K562 (cell line): Measurements from ENCODE around the gene CRYBG2. TPM values are rescaled to one million over a fixed set of nuclear protein-coding genes. Genes with fewer than 3 reads are reported as not detected.

Experiments used
- ATAC-seq: fragments of 200-7000 bp; cut with Tn5 transposase; 3 replicates; pipeline ENCODE4 v1.9.1; 2020; ENCODE audit warnings: moderate library complexity
- BruUV-seq: library from RNA; stranded (reverse); fragments of 400-500 nt; replicated peaks from 2 replicates; lab custom pipeline; 2021; lab: Mats Ljungman, UMichigan
- CTCF ChIA-PET: fragments of 300-600 bp; formaldehyde crosslinking; extraction: SDS; loops from one replicate; lab custom pipeline; 2021; ENCODE audit warnings: low intra/inter-chr PET ratio; lab: Yijun Ruan, JAX
- POLR2A ChIA-PET: fragments of 300-600, 350-650 bp; sonication (Branson Sonifier 250); formaldehyde crosslinking; extraction: SDS; loops from one replicate; lab custom pipeline; 2021; ENCODE audit warnings: antibody characterized with exemption, inconsistent platforms; lab: Yijun Ruan, JAX
- DNase-seq, 4 experiments: peaks; one replicate each; pipeline versions ENCODE4 v3.0.0 to v3.0.0-alpha.2; 2011 to 2018; ENCODE audit warnings: low spot score in 3 of 4, mixed read lengths in 3 of 4; ENCODE audit errors: extremely low read depth in 1 of 4
- FAIRE-seq: peaks from 2 replicates; lab custom pipeline; 2011; peaks lifted over from hg19 to GRCh38; lab: Jason Lieb, UNC
- H2AFZ ChIP-seq: 2 replicates; pipeline ENCODE4 v1.6.0; 2011; ENCODE audit warnings: low read depth, low read length, control low read depth, inconsistent platforms
- H3K27ac ChIP-seq: fragments of 200-600 bp; 3 replicates; pipeline ENCODE4 v1.8.0; 2011; ENCODE audit warnings: low read depth, mild to moderate bottlenecking, control low read depth, inconsistent platforms, low read length, moderate library complexity, mixed read lengths; ENCODE audit errors: extremely low read depth
- H3K27me3 ChIP-seq, 2 experiments: fragments of 300-600 bp in 1 of 2; 2 replicates in 1 of 2; 3 replicates in 1 of 2; pipeline versions ENCODE4 v1.6.0 to v1.8.0; 2011; ENCODE audit warnings: inconsistent platforms in 2 of 2, low read length in 2 of 2, mild to moderate bottlenecking in 1 of 2, mixed read lengths in 1 of 2, moderate library complexity in 1 of 2; ENCODE audit not compliant: control insufficient read depth in 2 of 2, insufficient read depth in 2 of 2
- H3K36me3 ChIP-seq: fragments of 300-600 bp; 3 replicates; pipeline ENCODE4 v1.8.0; 2011; ENCODE audit warnings: mild to moderate bottlenecking, low read length, inconsistent platforms; ENCODE audit not compliant: control insufficient read depth, insufficient read depth
- H3K4me1 ChIP-seq, 2 experiments: fragments of 200-600 bp in 1 of 2; replicated peaks in 1 of 2; 2 replicates in 1 of 2; 3 replicates in 1 of 2; pipeline versions ENCODE4 v1.5.1 to v1.8.0; 2011; ENCODE audit warnings: inconsistent platforms in 2 of 2, low read length in 2 of 2, mild to moderate bottlenecking in 1 of 2, mixed read lengths in 1 of 2, moderate library complexity in 1 of 2; ENCODE audit not compliant: control insufficient read depth in 2 of 2, insufficient read depth in 2 of 2
- H3K4me2 ChIP-seq: 2 replicates; pipeline ENCODE4 v1.6.1; 2011; ENCODE audit warnings: low read length, control low read depth, inconsistent platforms, mixed read lengths; ENCODE audit not compliant: insufficient read depth
- H3K4me3 ChIP-seq: fragments of 200-600 bp; sonication (generic), shearing (Covaris generic); 2 replicates; pipeline ENCODE4 v1.5.1; 2016; ENCODE audit warnings: control low read depth, inconsistent platforms
- H3K79me2 ChIP-seq: fragments of 200-600 bp; 3 replicates; pipeline ENCODE4 v1.8.0; 2011; ENCODE audit warnings: low read length, inconsistent platforms; ENCODE audit not compliant: control insufficient read depth, insufficient read depth
- H3K9ac ChIP-seq, 2 experiments: 2 replicates each; pipeline versions ENCODE4 v1.6.0 to v1.6.1; 2011; ENCODE audit warnings: low read depth in 2 of 2, low read length in 2 of 2, control low read depth in 1 of 2, inconsistent platforms in 1 of 2, mild to moderate bottlenecking in 1 of 2, mixed read lengths in 1 of 2; ENCODE audit not compliant: insufficient read depth in 1 of 2
- H3K9me1 ChIP-seq: one replicate; pipeline ENCODE4 v1.6.0; 2011; ENCODE audit warnings: inconsistent platforms, mild to moderate bottlenecking, low read length, moderate library complexity; ENCODE audit not compliant: control insufficient read depth, insufficient read depth
- H3K9me3 ChIP-seq: replicated peaks from 2 replicates; pipeline ENCODE4 v1.5.1; 2011; ENCODE audit warnings: low read depth, low read length, inconsistent platforms; ENCODE audit not compliant: control insufficient read depth, insufficient read depth
- H4K20me1 ChIP-seq: replicated peaks from 2 replicates; pipeline ENCODE4 v1.6.1; 2011; ENCODE audit warnings: low read length, inconsistent platforms, mixed read lengths; ENCODE audit not compliant: control insufficient read depth, insufficient read depth
- ATF3 ChIP-seq, 2 experiments: fragments of 450-650 bp in 1 of 2; sonication (generic) in 1 of 2; formaldehyde crosslinking in 1 of 2; IDR thresholded peaks in 1 of 2; conservative IDR thresholded peaks in 1 of 2; 2 replicates each; pipeline versions ENCODE4 v1.6.1 to v1.8.1; 2016 to 2023; ENCODE audit warnings: mild to moderate bottlenecking in 2 of 2, moderate library complexity in 2 of 2, inconsistent platforms in 1 of 2, missing genetic modification reagents in 1 of 2
- CBFA2T2 ChIP-seq: fragments of 450-650 bp; conservative IDR thresholded peaks from 2 replicates; pipeline ENCODE4 v1.6.1; 2017; ENCODE audit warnings: mild to moderate bottlenecking
- CEBPB ChIP-seq: fragments of 450-650 bp; IDR thresholded peaks from 2 replicates; pipeline ENCODE4 v1.6.1; 2016; ENCODE audit warnings: missing genetic modification characterization, missing compliant biosample characterization
- CEBPG ChIP-seq, 3 experiments: fragments of 200-800 bp in 1 of 3; sonication (Bioruptor generic) in 1 of 3; sonication (generic) in 1 of 3; formaldehyde crosslinking in 1 of 3; IDR thresholded peaks in 2 of 3; conservative IDR thresholded peaks in 1 of 3; 2 replicates each; pipeline versions ENCODE4 v1.6.1 to v1.8.0; 2016 to 2022; ENCODE audit warnings: missing compliant biosample characterization in 2 of 3, missing genetic modification characterization in 2 of 3, mild to moderate bottlenecking in 1 of 3, missing genetic modification reagents in 1 of 3
- SREBF1 ChIP-seq: fragments of 150-350 bp; IDR thresholded peaks from 2 replicates; pipeline ENCODE4 v1.6.1; 2014; ENCODE audit warnings: antibody characterized with exemption, low read depth, low read length, borderline replicate concordance
- WGBS: fragments of 100-300 bp; shearing (Covaris generic); methylation state at CpG from one replicate; pipeline ENCODE4 v1.1.6; 2016; ENCODE audit warnings: low coverage, mixed read lengths; ENCODE audit not compliant: insufficient coverage; ENCODE audit errors: missing lambda C conversion rate; 5-methylcytosine and 5-hydroxymethylcytosine counted together
- in situ Hi-C: fragments of 300-500 bp; cut with MboI; formaldehyde crosslinking; loops from 4 replicates; pipeline ENCODE4 v1.15.0; 2018; ENCODE audit warnings: inconsistent platforms, mixed read lengths
- intact Hi-C: fragments of 100-400 bp; cut with micrococcal nuclease; formaldehyde crosslinking; loops from 2 replicates; pipeline ENCODE4 v1.14.2; 2022
- polyA plus RNA-seq, 8 experiments: library from polyadenylated mRNA; depleted of rRNA in 4 of 8; stranded (reverse) in 5 of 8; unstranded in 3 of 8; fragments of >200 nt; fragmentation: Nextera tagmentation in 2 of 8; fragmentation: Illumina TruSeq in 1 of 8; extraction: Ambion mirVana in 2 of 8; extraction: Trizol in 1 of 8; gene quantifications; 2 replicates each; pipeline versions ENCODE4 v1.2.1 to v1.2.3, GENCODE V29; 2011 to 2014; ENCODE audit warnings: inconsistent platforms in 1 of 8, missing spikeins in 1 of 8
- total RNA-seq, 7 experiments: library from RNA; depleted of rRNA in 6 of 7; stranded (reverse); fragments of >200 nt in 6 of 7; fragmentation: Illumina TruSeq in 2 of 7; extraction: Trizol in 2 of 7; gene quantifications; 2 replicates each; pipeline versions ENCODE4 v1.2.1 to v1.2.3, GENCODE V29; 2011 to 2021; ENCODE audit warnings: low replicate concordance in 1 of 7

CRYBG2 gene
- total and polyA plus RNA-seq, 9 of the 15 experiments (the other 6 are each of a cell fraction or from before 2014, with no cell fraction given) = 0.39 to 8.5 (median 3.7) TPM

- Histone ChIP-seq H3K4me1 (peaks cover 5 to 15% of the 10 kb centered on the region in 2 experiments), H3K4me2 (no peak overlapping the region), H3K36me3 (no peaks in the 10 kb centered on the region), H3K9me3 (no peaks in the 10 kb centered on the region), H3K79me2 (no peaks in the 10 kb centered on the region), H3K9ac (0 out of 4 replicates have a peak overlapping the region, but pooled peaks of 1 of the 2 experiments have one; percentile 0), H3K4me3 (no peak overlapping the region), H4K20me1 (no peaks in the 10 kb centered on the region), H2AFZ (no peak overlapping the region), H3K27me3 (no peaks in the 10 kb centered on the region), H3K9me1 (no peaks in the 10 kb centered on the region), H3K27ac (no peak overlapping the region)
- ATAC-seq = no peak
- intact Hi-C loops = loop anchor here (2.0 to 10.0 kb wide), 2 partner anchors 105 to 215 kb away; partner anchors contain the start of genes CNKSR1 and ZNF593OS
- no peak for DNase-seq
- CTCF ChIA-PET = no interaction called here
- in situ Hi-C loops = loop anchor here (5.0 kb wide), 1 partner anchor 112 kb away; no protein-coding TSS in a partner anchor
- no TSS peak for BruUV-seq
- TF ChIP-seq ATF3 (IDR thresholded peaks at IDR 0.05) (peak; percentile 77), ATF3 (CRISPR knock-in tag; conservative IDR thresholded peaks at IDR 0.05) (no peak), CEBPG (CRISPR knock-in tag; IDR thresholded peaks at IDR 0.05) (peak; percentile 37; the same call in 1 of the 2 replicates), CEBPG (tag; conservative IDR thresholded peaks at IDR 0.05 in 1 of 2, IDR thresholded peaks at IDR 0.05 in 1 of 2) (peak; percentile 45 to 65), CEBPB (tag) (peak; percentile 58), CBFA2T2 (no peak), SREBF1 (no peak)
- no peak for FAIRE-seq
- 60% methylated on average over 4 of the region's 4 CpGs for WGBS
- POLR2A ChIA-PET = interaction anchor here (0.9 kb wide), 1 partner anchor 57 kb away, joined by 3 read pairs; no protein-coding TSS in a partner anchor
These were observed 35.8 kb upstream of the CRYBG2 start for GRCh38 chr1:26389604-26390247.
